ENCODE data around the gene TMED1.

DNA sequence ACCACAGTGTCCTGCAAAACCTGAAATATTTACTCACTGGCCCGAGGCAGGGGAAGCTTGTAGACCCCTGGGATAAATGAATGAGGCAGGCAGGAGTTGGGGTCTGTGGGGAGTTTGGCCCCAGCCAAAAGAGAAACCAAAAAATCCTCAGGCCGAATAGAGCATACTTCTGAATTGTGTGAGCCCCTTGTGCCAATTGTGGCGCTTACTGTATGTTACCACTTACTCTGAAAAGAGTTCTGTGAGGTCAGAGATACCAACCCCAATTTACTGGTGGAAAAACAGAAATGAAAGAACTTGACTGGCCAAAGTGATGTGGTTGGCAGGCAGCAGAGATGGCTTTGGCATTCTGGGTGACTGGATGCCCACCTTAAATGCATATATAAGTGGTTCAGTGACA lies 42.2 kb upstream of the TMED1 start:
- TF ChIP-seq, protein P1, sequence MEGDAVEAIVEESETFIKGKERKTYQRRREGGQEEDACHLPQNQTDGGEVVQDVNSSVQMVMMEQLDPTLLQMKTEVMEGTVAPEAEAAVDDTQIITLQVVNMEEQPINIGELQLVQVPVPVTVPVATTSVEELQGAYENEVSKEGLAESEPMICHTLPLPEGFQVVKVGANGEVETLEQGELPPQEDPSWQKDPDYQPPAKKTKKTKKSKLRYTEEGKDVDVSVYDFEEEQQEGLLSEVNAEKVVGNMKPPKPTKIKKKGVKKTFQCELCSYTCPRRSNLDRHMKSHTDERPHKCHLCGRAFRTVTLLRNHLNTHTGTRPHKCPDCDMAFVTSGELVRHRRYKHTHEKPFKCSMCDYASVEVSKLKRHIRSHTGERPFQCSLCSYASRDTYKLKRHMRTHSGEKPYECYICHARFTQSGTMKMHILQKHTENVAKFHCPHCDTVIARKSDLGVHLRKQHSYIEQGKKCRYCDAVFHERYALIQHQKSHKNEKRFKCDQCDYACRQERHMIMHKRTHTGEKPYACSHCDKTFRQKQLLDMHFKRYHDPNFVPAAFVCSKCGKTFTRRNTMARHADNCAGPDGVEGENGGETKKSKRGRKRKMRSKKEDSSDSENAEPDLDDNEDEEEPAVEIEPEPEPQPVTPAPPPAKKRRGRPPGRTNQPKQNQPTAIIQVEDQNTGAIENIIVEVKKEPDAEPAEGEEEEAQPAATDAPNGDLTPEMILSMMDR (optimal IDR thresholded peaks at IDR 0.05 in 1 of 3, IDR thresholded peaks at IDR 0.05 in 1 of 3, conservative IDR thresholded peaks at IDR 0.05 in 1 of 3; ENCODE audit: extremely low read depth in 1 of 3, insufficient read depth in 2 of 3, low read length in 3 of 3), result no peak
- TF ChIP-seq EZH2 (IDR thresholded peaks at IDR 0.05; ENCODE audit: low read length), result no peak
